ENCODE results near the gene UQCC5.
A peak's percentile ranks its signal among the peaks of the same experiment; 100 is the strongest.

UQCC5 gene

DNA sequence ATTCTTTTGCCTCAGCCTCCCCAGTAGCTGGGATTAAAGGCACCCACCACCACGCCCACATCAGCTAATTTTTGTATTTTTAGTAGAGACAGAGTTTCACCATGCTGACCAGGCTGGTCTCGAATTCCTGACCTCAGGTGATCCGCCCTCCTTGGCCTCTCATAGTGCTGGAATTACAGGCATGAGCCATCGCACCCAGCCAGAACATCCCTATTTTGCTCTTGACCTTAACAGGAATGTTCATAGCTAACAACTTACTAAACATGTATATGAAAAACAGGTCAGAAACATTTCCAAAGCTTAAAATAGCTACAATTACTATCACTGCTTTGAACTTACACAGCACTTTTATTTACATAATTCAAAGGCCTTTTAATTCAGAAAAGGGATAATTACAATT, 33.7 kb downstream of the UQCC5 start:
- DNase-seq (ENCODE audit: low spot score) = peak; percentile 9

DNA sequence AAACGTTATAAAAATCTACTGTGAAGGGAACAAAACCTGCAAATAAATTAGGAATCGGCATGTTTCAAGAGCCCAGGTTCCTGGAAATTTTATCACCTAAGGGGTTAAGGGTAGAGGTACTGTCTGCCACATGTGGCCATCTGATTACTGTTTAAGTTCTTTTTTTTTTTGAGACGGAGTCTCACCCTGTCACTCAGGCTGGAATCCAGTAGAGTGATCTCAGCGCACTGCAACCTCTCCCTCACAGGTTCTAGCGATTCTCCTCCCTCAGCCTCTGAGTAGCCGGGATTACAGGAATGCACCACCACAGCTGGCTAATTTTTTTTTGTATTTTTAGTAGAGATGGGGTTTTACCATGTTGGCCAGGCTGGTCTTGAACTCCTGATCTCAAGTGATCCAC, 35.8 kb downstream of the UQCC5 start:
- DNase-seq (ENCODE audit: low spot score) = no peak

DNA sequence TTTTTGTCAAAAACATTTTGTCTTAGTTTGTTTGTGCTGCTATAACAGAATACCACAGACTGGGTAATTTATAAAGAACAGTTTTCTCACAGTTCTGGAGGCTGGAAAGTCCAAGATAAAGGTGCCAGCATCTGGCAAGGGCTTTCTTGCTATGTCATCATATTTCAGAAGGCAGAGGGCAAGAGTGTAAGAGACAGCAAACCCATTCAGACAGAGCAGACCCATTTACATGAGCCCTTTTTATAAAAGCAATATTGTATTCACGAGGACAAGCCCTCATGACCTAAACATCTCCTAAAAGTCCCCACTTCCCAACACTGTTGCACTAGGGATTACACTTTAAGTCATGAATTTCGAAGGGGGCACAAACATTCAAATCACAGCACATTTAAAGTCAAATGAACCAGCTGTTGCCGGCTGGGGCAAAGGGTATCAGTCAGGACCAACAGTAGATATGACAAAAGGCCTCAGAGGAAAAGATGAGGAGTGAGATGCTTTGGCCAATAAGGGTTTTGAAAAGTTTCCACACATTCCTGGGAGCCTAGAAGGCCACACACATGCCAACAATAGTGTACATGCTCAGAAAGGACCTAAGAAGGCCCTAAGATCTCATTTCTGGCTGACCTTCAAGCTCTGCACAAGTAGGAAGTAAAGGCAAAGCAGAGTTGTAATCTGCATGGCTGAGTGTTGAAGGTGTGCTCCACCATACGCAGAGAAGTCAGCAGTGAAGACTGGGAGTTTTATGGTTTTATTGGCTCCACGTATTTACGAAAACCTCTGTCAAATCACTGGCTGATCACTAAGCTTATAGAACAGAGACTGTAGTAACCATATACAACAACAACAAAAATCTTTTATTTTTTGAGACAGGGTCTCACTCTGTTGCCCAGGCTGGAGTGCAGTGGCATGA, 37.9 kb downstream of the UQCC5 start:
- DNase-seq (ENCODE audit: low spot score) = no peak
